WERI-Rb-1 (cell line): ENCODE data around the gene HLA-DMA.

Source experiments
- DNase-seq: peaks from one replicate; pipeline ENCODE4 v3.0.0-alpha.2; 2020
- H3K27ac ChIP-seq: fragments of 250-450 bp; sonication (Bioruptor Pico); 2 replicates; pipeline ENCODE4 v1.5.1; 2020; ENCODE audit warnings: mild to moderate bottlenecking, moderate library complexity
- H3K27me3 ChIP-seq: fragments of 250-450 bp; sonication (Bioruptor Pico); 2 replicates; pipeline ENCODE4 v1.5.1; 2021; ENCODE audit warnings: mild to moderate bottlenecking, low read depth, moderate library complexity; ENCODE audit not compliant: insufficient read depth, severe bottlenecking
- H3K36me3 ChIP-seq: fragments of 250-450 bp; sonication (Bioruptor Pico); 2 replicates; pipeline ENCODE4 v1.5.1; 2020; ENCODE audit warnings: mild to moderate bottlenecking, moderate library complexity
- H3K4me3 ChIP-seq: 2 replicates; pipeline ENCODE4 v1.5.1; 2011; ENCODE audit warnings: low read depth, mild to moderate bottlenecking, control low read depth, low read length
- H3K9me3 ChIP-seq: fragments of 250-450 bp; sonication (Bioruptor Pico); 2 replicates; pipeline ENCODE4 v1.5.1; 2021; ENCODE audit warnings: mild to moderate bottlenecking, moderate library complexity; ENCODE audit not compliant: severe bottlenecking
- TF ChIP-seq, protein P1 (sequence below): IDR thresholded peaks from 2 replicates; pipeline ENCODE4 v1.5.1; 2011; ENCODE audit warnings: low read depth, mild to moderate bottlenecking, control low read depth, inconsistent platforms, low read length

HLA-DMA gene

DNA sequence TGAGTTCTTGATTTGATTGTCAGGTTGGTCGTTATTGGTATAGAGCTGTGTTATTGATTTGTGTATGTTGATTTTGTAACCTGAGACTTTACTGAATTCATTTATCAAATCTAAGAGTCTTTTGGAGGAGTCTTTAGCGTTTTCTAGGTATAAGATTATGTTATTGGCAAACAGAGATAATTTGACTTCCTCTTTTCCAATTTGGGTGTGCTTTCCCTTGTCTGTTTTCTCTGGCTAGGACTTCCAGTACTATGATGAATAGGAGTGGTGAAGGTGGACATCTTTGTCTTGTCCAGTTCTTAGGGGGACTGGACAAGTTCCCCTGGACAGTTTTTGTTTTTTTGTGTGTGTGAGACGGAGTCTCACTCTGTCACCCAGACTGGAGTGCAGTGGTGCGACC, 39.1 kb upstream of the HLA-DMA start:
- H3K27me3 ChIP-seq, result no peaks in the 10 kb centered on the region
- H3K9me3 ChIP-seq, result no peaks in the 10 kb centered on the region
- TF ChIP-seq, protein P1, sequence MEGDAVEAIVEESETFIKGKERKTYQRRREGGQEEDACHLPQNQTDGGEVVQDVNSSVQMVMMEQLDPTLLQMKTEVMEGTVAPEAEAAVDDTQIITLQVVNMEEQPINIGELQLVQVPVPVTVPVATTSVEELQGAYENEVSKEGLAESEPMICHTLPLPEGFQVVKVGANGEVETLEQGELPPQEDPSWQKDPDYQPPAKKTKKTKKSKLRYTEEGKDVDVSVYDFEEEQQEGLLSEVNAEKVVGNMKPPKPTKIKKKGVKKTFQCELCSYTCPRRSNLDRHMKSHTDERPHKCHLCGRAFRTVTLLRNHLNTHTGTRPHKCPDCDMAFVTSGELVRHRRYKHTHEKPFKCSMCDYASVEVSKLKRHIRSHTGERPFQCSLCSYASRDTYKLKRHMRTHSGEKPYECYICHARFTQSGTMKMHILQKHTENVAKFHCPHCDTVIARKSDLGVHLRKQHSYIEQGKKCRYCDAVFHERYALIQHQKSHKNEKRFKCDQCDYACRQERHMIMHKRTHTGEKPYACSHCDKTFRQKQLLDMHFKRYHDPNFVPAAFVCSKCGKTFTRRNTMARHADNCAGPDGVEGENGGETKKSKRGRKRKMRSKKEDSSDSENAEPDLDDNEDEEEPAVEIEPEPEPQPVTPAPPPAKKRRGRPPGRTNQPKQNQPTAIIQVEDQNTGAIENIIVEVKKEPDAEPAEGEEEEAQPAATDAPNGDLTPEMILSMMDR, result no peak
- H3K4me3 ChIP-seq, result no peak overlapping the region
- H3K36me3 ChIP-seq, result no peaks in the 10 kb centered on the region
- no peak overlapping the region for H3K27ac ChIP-seq
- no peak for DNase-seq

DNA sequence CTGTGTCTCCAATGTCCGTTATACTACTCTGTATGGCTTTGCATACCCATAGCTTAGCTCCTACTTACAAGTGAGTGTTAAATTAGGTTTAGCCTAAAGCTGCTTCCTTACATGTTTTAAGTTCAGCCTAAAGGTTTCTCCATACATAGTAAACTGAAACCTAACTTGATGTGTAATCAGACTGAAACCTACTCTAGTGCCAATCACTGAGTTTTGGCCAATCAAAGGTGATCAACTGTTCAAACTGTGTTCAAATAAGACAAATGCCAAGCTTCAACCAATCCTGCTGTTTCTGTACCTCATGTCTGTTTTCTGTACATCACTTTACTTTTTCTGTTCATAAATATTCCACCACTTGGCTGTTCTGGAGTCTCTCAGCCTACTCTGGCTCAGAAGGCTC, 36.5 kb upstream of the HLA-DMA start:
- H3K9me3 ChIP-seq, result no peaks in the 10 kb centered on the region
- no peak overlapping the region for H3K4me3 ChIP-seq
- no peaks in the 10 kb centered on the region for H3K27me3 ChIP-seq
- no peak for DNase-seq
- TF ChIP-seq, protein P1, result no peak
- no peaks in the 10 kb centered on the region for H3K36me3 ChIP-seq
- H3K27ac ChIP-seq, result no peak overlapping the region

DNA sequence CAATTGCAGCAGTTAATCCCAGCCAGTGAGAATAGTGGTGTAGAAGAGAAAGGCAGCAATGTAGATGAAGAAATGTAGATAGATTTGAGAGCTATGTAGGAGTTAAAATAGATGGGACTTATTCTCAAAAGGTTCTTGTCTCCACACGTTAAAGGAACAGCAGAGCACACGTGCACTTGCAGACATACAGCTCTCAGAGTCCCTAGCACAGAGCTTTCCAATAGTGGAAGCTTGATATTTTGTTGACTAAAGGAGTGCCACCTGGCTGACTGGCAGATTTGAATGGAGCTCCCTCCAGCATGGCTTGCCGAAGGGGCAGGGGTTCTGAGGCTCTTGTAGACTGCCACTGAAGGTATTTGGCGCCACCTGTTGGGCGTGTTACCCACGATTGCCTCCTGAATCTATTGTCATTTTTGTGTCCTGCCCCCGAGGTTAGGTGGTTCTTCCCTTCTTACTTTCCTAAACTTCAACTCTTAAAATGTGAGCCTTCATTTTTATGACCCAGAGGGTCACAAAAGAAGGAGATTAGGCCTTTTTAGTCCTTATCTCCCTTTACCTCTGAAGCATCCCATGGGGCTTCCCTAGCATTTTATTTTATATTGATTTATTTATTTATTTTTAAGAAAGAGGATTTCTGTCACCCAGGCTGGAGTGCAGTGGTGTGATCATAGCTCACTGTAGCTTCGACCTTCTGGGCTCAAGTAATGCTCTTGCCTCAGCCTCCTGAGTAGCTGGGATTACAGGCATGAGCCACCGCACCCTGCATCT, 31.9 kb upstream of the HLA-DMA start:
- Histone ChIP-seq H3K4me3 (no peak overlapping the region), H3K36me3 (peaks cover 31% of the 10 kb centered on the region), H3K27me3 (no peaks in the 10 kb centered on the region), H3K27ac (no peak overlapping the region), H3K9me3 (no peaks in the 10 kb centered on the region)
- TF ChIP-seq, protein P1, result peak; percentile 98
- DNase-seq, result peak; percentile 96

DNA sequence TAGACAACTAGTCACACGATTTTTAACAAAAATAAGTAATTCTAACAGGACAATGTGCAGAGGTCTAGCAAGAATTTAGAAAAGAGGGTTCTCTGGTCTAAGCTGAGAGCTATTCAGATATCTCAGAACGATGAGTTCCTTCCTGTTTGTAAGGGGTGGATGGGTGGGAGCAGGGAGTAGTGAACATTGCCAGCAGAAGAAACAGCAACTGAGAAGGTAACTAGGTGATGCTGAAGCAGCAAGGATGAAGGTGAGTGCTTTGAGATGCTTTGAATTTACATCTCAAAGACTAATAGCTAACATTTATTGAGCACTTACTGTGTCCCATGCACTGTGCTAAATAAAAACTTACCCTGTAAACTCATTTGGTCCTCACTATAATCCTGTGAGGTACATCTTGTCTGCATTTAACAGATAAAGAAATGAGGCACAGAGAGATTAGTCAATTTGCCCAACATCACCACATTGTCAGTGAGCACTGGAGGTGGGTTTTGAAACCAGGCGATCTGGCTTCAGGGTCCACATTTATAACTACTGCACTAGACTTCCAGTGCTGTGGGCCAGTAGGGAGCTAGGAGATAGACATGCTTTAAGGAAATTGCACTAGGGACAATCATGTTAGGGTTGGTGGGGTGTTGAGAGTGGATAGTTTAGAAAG, 31.2 kb upstream of the HLA-DMA start:
- H3K27ac ChIP-seq, result no peak overlapping the region

DNA sequence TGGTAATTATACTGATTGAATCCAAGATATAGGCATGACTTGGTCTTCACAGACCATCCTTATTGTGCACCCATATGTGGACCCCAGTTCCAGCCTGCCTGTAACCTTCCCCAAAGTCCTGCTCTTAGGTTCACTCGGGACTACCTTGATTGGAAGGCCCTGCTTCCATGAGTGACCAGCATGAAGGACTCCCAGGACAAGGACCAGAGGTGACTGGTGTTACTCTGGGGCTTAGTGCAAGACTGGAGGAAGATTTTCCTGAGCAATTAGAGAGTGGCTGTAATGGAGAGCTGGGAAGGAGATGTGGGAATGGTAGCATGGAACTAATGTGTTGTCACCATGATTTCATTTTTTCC, 30.6 kb upstream of the HLA-DMA start:
- DNase-seq, result no peak
- H3K27ac ChIP-seq, result no peak overlapping the region
- no peak overlapping the region for H3K4me3 ChIP-seq
- TF ChIP-seq, protein P1, result no peak
- peaks cover 44% of the 10 kb centered on the region for H3K36me3 ChIP-seq
- H3K27me3 ChIP-seq, result no peaks in the 10 kb centered on the region
- H3K9me3 ChIP-seq, result no peaks in the 10 kb centered on the region

More for the DNA sequence above, 31.2 kb upstream of the HLA-DMA start:
- Histone ChIP-seq H3K27me3 (no peaks in the 10 kb centered on the region), H3K9me3 (no peaks in the 10 kb centered on the region), H3K4me3 (no peak overlapping the region), H3K36me3 (peaks cover 38% of the 10 kb centered on the region)
- TF ChIP-seq, protein P1, result no peak
- no peak for DNase-seq
